Amniotic stem cell (primary cell): Measurements from ENCODE around the gene MED1.
"Not testable (repeated sequence)": the region's sequence is repeated elsewhere in the genome, so short reads cannot be mapped to it uniquely, and the experiment has no call there.

Experiments used
- DNase-seq: peaks from one replicate; lab custom pipeline; 2025; lab: John Stamatoyannopoulos, UW

Gene MED1

GRCh38 chr17:39439868-39440267 lies 11.2 kb downstream of the MED1 start:
- not testable (repeated sequence) for DNase-seq

GRCh38 chr17:39429600-39429999 lies 21.5 kb downstream of the MED1 start:
- no peak for DNase-seq

- DNase-seq: no peak
Measured at GRCh38 chr17:39416141-39416540, 34.9 kb downstream of the MED1 start.

- no peak for DNase-seq
Measured at GRCh38 chr17:39410279-39410678, 40.8 kb downstream of the MED1 start.

GRCh38 chr17:39408360-39408759 lies 42.7 kb downstream of the MED1 start:
- no peak for DNase-seq

- DNase-seq: no peak
Measured at GRCh38 chr17:39406951-39407350, 44.1 kb downstream of the MED1 start.

- no peak for DNase-seq
Measured at GRCh38 chr17:39405436-39405835, 45.6 kb downstream of the MED1 start.

GRCh38 chr17:39404542-39405378 lies 46.3 kb downstream of the MED1 start:
- DNase-seq: peak; percentile 71

- DNase-seq: no peak
Measured at GRCh38 chr17:39402890-39403605, 48.0 kb downstream of the MED1 start.

GRCh38 chr17:39402244-39402889 lies 48.7 kb downstream of the MED1 start:
- peak; percentile 81 for DNase-seq

GRCh38 chr17:39401412-39402243 lies 49.4 kb downstream of the MED1 start, which contains the start of gene FBXL20:
FBXL20 (minus strand) TSS chr17:39401626; CDS start chr17:39401402, 224 bp downstream.
- peak; percentile 55 for DNase-seq

GRCh38 chr17:39400547-39401411 lies 50.3 kb downstream of the MED1 start:
- no peak for DNase-seq

GRCh38 chr17:39399791-39400190 lies 51.3 kb downstream of the MED1 start:
- DNase-seq: no peak

- DNase-seq: no peak
Measured at GRCh38 chr17:39393736-39394135, 57.3 kb downstream of the MED1 start.

GRCh38 chr17:39391448-39391847 lies 59.6 kb downstream of the MED1 start:
- DNase-seq: no peak

GRCh38 chr17:39385040-39385439 lies 66.0 kb downstream of the MED1 start:
- no peak for DNase-seq

- no peak for DNase-seq
Measured at GRCh38 chr17:39380144-39380543, 70.9 kb downstream of the MED1 start.

GRCh38 chr17:39376434-39376833 lies 74.6 kb downstream of the MED1 start:
- no peak for DNase-seq

- not testable (repeated sequence) for DNase-seq
Measured at GRCh38 chr17:39367805-39368204, 83.3 kb downstream of the MED1 start.

- DNase-seq: no peak
Measured at GRCh38 chr17:39365872-39366271, 85.2 kb downstream of the MED1 start.

- DNase-seq: peak; percentile 33
Measured at GRCh38 chr17:39365242-39365641, 85.8 kb downstream of the MED1 start.
